ENCODE measurements around the gene GNAL.

GNAL gene

DNA sequence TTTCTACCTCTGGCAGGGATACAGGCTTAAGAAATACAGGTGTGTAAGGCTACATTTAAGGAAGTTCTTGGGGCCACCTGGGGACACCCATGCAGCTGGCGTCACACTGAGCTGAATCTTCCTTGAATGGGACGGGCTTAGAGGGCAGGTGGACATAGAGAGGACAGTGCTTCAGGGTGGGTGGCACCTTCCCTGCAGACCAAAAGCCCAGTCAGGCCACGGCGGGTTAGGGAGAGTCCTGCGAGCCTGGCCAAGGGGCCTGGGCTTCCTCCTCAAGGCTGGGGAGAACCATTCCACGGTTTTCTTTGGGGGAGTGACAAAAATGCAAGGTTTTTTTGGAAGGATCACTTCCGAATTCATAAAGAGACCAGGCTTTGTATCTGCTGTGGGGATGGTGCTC lies 73.4 kb downstream of the GNAL start:
- DNase-seq (ENCODE audit: low read depth) = no peak

DNA sequence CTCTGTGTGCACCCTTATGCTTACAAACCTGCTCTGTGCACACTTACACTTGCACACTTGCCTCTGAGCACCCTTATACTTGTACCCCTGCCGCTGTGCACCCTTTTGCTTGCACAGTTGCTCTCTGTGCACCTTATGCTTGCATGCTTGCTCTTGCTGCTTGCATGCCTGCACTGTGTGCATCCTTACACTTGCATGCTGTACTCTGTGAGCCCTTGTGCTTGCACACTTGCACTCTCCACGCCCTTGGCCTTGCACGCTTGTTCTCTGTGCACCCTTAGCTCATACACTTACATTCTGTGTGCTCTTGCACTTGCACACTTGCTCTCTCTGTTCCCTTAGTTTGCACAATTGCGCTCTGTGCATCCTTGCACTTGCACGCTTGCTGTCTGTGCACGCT lies 78.3 kb downstream of the GNAL start:
- no peak for DNase-seq (ENCODE audit: low read depth)

DNA sequence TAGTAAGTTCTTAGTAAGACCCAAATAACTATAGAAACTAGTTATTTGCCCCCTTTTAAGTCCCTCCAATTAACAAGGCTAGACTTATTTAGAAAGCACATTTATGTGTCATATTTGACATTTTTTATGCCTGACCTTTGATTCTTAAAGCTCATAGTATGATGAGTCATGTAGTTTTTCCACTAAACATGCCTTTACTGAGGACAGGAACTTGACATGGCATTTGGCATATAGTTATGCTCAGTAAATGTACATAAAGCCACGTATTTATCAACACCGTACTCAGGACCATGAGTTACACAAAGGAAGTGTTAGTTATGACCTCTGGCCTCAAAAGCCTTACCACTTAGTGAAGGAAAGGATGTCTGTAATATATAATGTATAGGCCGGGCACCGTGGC lies 78.9 kb downstream of the GNAL start:
- DNase-seq (ENCODE audit: low read depth) = peak; percentile 57

DNA sequence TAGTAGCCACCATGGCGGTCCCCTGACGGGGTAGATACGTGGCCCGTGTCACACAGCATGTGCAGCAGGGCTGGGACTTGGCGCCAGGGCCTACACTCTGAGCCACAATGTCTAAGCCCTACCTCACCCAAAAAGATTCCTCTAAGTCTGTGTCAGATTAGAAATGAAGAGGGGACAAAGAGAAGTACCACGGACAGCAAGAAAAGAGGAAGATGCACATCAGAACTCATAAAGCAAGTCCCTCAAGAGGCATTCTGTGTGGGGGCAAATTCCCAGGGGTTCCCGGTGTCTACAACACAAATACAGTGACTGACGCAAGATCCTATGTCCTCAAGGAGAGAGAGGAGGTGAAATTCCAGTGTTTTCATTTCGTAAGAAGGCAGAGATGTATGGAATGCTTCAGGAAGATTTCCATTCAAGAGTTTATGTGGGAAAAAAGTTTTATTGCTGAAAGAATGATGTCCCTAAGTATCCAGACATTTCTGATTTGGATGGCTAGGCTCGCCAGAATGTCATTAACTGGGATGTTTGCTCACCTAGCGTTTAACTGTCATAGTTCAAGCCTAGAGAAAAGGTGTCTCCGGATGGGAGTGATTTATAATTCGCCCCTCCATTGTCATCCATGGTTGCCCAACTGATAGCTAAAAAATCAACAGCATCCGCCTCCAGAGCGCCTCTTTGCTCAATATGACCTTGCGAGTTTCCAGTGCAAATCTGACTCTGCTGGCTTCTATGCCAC lies 86.5 kb downstream of the GNAL start:
- no peak for DNase-seq (ENCODE audit: low read depth)

DNA sequence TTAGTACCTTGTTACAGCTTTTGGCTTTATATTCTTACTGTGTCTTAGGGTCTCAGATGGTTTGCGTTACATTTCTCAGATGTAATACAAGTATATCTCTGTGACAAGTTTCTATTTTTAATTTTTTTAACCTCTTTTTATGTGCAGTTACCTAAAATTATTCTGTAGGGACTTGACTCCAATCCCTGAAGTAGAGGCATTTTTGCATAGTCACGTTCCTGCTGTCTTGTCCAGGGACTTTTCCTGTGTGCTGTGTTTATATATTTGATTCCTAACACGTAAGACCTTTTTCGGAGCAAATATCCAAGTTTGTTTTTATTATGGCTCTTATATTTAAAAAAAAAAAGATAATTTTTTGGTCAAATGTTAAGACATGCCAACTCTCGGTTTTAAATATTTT lies 91.0 kb downstream of the GNAL start:
- DNase-seq (ENCODE audit: low read depth) = no peak

DNA sequence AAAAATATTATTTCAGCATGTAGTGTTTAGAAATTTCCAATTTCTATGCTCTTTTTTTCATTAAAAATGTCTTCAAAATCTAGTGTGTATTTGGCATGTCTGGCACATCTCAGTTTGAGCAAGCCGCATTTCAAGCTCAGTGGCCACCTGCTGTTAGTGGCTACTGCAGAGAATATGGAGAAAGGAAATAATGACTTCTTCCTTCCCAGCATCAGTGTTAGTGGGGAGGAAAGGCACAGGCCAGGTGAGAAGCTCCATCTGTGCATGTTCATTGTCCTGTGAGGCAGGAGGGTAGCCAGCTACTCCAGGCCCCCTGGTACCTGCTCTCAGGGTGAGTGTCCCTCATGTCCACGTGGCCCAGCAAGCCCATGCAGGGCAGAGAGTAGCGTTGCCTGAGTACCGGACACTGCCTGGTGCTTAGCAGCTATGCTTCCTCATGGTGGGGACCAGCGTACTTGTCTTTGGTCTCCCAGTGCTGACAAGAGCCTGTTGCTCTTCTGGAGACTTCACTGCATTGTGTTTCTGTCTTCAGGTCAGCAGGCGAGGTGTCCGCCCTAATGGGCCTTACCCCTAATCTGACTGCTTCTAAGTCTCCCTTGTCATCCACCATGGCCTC lies 94.8 kb downstream of the GNAL start:
- DNase-seq (ENCODE audit: low read depth) = no peak

DNA sequence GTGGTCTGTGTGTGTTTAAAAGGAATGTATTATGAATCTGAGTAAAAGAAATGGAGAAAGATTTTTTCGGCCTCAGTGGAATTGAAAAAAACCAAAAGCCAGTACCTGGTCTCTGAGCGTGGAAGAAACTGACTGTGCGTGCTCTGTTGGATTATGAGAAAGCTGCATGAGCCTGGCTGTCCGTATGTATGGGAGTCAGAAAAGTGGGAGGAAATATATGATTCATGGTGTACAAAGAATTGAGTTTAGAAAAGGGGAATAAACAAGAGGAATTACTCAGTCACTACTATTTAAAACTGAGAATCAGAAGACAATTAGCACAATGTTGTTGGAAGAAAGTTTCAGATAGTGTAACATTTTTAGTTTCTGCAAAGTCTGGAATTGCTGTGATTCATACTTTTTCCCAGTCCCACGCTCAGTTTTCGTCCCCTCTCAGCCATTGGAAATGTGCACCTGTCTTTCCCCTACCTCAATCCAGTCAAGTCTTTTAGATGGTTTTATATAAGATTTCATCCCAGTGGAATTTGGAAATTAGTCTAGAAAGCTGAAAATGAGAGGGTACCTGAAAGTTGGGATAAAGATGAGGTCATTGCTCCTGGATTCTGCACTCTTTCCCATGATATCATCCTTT lies 95.7 kb downstream of the GNAL start:
- DNase-seq (ENCODE audit: low read depth) = no peak

DNA sequence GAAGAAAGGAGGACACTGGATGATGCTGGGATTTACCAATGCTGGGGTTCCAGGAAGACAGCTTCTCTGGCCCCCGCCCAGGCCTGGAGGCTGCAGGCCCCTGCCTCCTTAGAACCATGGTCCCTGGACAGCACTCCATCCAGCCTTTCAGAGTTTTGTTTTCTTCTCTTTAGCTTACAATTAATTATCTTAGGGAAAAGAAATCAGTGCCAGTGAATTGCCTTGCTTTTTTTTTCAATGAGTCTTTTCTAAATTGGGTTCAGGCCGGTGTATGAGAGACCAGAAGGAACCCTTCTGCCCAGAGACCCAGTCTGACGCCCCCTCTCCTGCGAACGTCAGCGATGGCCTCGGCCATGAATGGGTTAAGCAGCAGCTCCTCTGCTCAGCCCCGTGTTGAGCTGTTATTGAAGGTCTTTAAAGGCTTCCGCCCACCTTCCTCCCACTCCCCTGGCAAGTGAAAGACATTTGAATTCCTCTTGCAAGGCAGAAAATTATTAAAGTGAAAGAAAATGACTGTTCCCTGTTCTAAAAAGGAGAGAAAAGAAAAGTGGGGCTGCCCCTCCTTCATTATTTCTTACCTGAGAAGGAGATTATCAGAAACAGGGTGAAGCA lies 96.5 kb downstream of the GNAL start:
- DNase-seq (ENCODE audit: low read depth) = no peak

DNA sequence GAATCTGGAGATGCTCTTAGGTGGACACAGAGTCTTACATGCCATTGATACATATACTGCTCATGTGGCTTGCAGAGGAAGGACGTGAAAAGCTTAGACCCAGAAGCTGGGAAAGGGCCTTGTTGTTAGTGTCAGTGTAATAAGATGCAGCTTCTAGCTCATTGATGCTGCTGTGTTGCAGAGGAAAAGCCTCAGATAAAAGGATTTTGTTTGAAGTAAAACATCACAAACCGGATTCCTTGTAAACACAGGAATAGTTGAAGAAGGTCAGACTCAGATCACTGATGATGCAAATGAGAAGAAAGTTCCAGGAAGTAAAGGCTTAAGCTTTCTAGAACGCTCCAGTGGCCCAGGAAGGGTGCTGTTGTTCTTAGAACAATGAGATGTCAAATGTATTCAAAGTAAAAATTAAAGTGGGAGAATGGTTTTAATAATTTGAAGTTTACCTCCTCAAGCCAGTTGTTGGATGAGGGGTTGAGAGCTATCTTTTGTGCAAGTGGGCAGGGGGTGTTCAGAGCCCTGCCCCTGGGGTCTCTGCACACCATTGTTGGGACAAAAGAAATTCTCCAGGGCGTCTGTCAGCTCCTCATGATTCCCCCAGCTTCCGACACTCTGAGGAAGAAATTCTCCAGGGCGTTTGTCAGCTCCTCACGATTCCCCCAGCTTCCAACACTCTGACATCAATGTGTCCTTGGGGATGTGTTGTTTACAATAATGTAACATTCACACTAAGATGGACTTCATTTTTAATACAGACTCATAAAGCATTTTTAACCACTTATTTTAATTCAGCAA lies 100.8 kb downstream of the GNAL start:
- DNase-seq (ENCODE audit: low read depth) = peak; percentile 47

DNA sequence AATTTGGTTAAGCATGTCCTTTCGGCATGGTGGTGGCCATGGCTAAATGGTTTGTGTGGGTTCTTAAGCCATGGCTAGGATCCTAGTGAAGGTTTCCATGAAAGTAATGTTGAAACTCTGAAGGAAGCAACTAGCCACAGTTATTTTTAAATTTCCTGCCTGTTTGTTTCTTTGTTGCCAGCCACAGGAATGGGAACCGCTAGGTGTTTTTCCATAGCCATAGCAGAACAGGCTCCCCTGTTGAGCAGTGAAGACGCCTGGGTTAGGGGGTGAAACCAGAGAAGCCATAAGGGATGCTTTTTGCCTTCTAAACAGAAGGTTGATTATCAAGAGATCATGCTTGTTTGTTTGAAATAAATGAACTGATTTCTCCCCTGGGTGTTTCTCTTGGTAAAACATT lies 102.1 kb downstream of the GNAL start:
- DNase-seq (ENCODE audit: low read depth) = no peak

DNA sequence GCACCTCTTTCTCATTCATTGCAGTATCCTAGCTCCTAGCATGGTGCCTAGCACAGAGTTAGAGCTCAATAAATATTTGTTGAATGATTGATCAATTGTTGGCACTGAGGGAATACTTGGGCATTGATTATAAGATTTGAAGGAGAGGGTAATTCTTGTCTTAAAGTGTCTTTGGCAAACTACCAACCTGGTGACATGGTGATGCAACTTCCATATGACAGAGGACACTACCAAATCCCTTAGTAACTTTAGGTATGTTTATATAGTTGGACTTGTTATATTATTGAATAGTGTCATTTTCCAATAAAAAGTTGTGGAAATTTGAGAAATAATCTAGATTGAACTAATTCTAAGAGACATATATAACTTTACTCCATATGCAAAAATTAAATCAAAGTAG lies 103.6 kb downstream of the GNAL start:
- no peak for DNase-seq (ENCODE audit: low read depth)

DNA sequence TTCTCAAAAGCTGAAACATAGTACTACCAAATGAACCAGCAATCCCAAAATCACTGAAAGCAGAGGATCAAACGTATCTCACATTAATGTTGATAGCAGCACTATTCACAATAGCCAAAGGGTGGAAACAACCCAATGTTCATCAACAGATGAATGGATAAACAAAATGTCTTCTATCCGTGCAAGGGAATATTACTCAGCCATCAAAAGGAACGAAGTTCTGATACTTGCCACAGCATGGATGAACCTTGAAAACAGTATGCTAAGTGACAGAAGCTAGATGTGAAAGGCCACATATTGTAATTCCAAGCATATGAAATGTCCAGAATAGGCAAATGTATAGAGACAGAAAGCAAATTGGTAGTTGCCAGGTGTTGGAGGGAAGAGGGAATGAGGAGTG lies 105.1 kb downstream of the GNAL start:
- DNase-seq (ENCODE audit: low read depth) = no peak

DNA sequence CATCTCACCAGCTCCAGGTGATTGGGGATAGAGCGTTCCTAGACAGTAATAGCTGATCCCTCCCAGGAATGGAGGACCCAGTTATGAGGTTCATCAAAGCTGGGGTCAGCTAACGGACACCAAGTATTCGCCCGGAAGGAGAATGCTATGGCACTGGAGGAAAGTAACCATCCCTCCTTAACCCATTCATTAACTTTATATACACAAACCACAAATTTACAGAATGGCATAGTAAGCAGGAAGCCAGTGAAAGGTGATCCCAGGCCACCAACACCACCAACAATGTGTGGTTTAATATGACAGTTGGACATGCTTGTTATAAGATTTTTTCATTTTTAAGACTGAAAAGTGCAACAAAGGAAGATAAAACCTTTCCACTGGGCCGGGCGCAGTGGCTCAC lies 106.9 kb downstream of the GNAL start:
- DNase-seq (ENCODE audit: low read depth) = no peak

DNA sequence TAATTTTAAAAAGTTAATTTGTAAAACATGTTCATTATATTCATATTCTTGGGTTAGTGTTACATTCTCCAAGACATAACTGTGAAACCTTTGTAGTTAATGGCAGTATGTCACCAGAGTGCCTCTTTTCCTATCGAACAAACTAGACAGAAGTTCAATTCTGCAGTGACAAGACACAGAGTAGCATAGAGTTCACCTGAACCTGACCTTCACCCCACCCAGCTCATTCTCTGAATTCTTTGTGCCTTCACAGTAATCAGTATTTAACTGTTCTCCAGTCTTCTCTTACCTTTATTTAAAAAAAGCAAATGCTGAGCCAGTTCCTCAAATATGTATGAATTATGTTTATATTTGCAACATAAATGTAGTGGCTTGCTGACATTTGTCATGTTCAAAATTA lies 109.2 kb downstream of the GNAL start:
- DNase-seq (ENCODE audit: low read depth) = no peak

DNA sequence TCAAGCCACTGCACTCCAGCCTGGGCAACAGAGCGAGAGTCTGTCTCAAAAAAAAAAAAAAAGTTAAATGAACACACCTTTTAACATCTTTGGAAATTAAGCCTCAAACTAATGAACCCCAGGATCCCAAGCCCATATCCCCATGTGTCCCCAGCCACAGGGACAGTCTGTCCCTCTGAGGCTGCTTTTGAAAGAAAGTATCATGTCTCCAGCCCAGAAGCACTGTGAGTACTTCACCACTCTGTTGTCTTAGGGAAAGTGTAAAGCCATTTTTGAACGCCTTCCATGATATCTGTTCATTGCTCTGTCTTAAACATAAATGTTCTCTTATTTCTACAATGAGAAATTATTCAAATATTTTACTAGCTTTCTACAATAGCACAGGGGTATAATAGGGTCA lies 110.0 kb downstream of the GNAL start:
- DNase-seq (ENCODE audit: low read depth) = no peak

DNA sequence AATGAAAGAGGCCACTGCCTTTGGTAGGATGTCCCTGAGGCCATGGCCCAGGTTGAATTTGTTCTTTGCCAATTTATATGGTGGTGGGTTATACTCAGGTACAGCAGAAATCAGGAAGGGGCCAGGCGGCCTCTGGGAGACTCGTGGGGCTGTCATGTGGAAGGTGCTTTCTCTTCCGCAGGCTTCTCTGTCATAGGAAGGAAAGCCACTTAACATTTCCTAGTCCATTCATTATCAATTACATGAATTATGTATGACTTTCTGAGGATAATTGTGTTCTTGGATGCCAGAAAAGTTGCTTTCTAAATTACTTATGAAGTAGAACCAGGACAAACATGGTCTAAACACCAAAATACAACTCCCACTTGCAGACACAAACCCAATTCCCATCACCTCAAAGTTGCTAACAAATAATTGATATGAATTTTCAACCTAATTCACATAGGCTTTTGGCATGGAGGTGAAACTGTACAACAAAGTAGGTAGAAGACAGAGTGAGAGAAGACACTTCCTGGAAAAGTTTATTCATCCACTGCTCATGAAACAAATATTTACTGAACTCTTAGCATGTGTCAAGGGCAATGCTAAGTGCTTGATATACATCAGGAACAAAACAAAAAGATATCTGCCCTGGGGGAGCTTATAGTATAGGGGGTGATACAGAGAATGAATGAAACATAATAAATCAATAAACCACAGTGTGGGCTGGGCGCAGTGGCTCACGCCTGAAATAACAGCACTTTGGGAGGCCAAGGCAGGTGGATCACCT lies 111.7 kb downstream of the GNAL start:
- no peak for DNase-seq (ENCODE audit: low read depth)

DNA sequence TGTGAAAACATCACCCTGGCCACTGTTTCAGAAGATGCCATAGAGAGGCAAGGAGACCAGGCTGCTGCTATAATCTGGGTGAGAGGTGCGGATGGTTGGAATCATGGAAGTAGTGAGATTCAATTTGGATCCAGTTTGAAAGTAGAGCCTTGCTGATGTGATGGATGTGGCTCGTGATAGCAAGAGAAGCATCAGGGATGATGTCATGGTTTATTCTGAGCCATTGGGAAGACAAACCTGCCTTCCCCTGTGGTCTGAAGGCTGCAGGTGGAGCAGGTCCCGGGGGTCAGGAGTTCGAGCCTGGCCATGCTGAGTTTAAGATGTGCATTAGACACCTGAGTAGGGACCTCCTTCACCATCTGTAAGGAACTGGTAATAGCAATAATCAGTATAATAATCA lies 112.5 kb downstream of the GNAL start:
- DNase-seq (ENCODE audit: low read depth) = no peak

DNA sequence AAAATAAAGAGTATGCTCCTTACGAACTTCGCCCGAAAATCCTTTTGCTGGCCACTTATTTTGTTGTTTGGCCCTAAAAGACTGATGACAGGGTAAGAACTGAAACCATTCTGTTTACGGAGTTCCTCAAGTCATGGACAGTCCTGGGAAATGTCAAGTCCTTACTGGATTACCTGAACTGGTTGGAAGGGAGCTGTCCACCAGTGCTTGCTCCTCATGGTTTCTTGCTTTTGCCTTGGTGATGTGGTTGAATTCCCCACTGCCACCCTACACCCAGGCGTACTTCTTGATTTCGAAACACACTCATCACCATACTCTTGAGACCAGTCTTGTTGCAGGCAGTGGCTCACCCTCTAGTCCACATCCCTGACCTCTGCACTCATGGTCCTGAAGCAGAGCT lies 113.1 kb downstream of the GNAL start:
- DNase-seq (ENCODE audit: low read depth) = no peak

DNA sequence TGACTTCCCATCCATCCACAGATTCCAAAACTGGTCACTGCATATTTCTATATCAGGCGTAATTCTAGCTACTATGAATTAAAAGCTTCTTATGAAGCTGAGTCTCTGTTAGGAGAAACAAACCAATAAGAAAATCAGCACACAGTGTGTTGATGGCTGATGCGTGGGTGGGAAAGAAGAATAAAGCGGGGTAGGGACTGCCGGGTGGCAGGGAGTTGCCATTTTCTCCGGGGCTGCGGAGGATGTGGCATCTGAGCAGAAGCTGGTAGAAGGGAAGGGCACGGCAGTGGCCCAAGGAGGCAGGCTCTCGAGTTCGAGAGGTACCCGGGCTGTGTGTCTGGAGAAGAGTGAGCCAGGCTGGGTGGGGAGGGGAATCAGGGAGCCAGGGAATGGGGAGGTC lies 113.5 kb downstream of the GNAL start:
- DNase-seq (ENCODE audit: low read depth) = no peak

DNA sequence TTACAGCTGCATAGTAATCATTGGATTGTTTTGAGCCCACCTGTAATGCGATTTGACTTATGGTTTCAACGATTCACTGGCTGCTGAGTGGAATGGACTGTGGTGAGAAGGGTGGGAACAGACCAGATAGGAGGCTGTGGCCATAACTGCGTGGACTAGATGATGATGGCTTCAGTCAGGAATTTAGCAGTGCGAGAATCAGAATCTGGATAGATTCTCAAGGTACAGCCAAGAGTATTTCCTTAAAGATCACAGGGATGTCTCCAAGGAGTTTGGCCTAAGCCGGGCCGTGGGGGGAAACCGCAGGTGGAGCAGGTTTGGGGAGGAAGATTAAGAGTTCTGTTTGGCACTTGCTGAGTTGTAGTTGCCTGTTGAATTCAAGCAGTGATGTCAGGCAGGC lies 118.2 kb downstream of the GNAL start:
- peak; percentile 27 for DNase-seq (ENCODE audit: low read depth)

DNA sequence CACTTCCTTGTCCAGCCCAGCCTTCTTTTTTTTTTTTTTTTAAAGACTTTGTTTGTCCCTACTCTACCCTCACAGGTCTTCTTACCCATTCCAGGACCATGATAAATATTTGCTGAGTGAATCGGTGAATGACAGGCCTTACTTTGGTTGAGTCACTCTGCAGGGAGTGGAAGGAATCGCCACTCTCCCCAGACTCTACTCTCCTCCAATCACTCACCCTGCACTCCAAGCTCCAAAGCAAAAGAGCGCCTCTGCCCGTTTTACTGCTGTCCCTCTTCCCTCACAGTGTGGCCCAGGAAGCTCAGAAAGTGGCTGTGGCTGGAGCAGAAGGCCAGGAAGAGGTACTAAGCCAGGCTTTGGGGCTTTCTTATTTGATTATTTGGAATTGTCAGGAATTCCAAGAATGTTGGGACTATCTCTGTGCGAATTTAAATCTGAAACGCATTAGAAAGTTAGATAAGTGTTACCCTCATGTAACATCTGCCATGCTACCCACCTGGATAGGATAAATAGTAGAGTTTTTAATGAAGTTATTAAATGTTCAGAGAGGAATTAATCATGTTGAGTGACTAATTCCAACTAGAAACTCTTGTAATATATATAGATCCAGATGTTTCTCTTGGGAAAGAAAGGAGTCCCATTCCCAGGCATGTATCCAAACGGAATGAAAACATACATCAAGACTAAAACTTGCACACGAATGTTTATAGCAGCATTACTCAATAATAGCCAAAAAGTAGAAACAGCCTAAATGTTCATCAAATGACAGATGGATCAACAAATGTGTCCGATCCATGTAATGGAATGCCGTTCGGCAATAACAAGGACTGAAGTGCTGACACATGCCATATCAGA lies 119.2 kb downstream of the GNAL start:
- DNase-seq (ENCODE audit: low read depth) = peak; percentile 62

Data from iris pigment epithelial cell (primary cell).